Measurements from ENCODE around the gene CTDSPL.
"Not testable (repeated sequence)": the region's sequence is repeated elsewhere in the genome, so short reads cannot be mapped to it uniquely, and the experiment has no call there.

Gene CTDSPL

GRCh38 chr3:37987315-37987697 is 125.6 kb downstream of the CTDSPL start:
- peaks cover under 1% of the 10 kb centered on the region for H3K4me1 ChIP-seq (ENCODE audit: insufficient read depth, poor library complexity, severe bottlenecking)
- H3K9me3 ChIP-seq (ENCODE audit: severe bottlenecking): no peaks in the 10 kb centered on the region
- no peak overlapping the region for H3K4me3 ChIP-seq (ENCODE audit: severe bottlenecking)
- no peaks in the 10 kb centered on the region; the same call in 1 of the 2 replicates for H3K36me3 ChIP-seq (ENCODE audit: low read depth)
- DNase-seq (ENCODE audit: low spot score) (no peak), ATAC-seq (ENCODE audit: low read depth) (no peak)
- no peak for TF ChIP-seq CTCF (IDR thresholded peaks at IDR 0.05; ENCODE audit: poor library complexity, severe bottlenecking)
- H3K27me3 ChIP-seq (ENCODE audit: insufficient read depth, poor library complexity, severe bottlenecking): no peaks in the 10 kb centered on the region
- no peak overlapping the region for H3K27ac ChIP-seq (ENCODE audit: poor library complexity, severe bottlenecking)

GRCh38 chr3:37987751-37988179 is 126.1 kb downstream of the CTDSPL start:
- TF ChIP-seq CTCF (IDR thresholded peaks at IDR 0.05; ENCODE audit: poor library complexity, severe bottlenecking): no peak
- Histone ChIP-seq H3K36me3 (ENCODE audit: low read depth) (no peaks in the 10 kb centered on the region), H3K4me1 (ENCODE audit: insufficient read depth, poor library complexity, severe bottlenecking) (peaks cover 5% of the 10 kb centered on the region), H3K4me3 (ENCODE audit: severe bottlenecking) (no peak overlapping the region), H3K27me3 (ENCODE audit: insufficient read depth, poor library complexity, severe bottlenecking) (no peaks in the 10 kb centered on the region), H3K27ac (ENCODE audit: poor library complexity, severe bottlenecking) (no peak overlapping the region), H3K9me3 (ENCODE audit: severe bottlenecking) (no peaks in the 10 kb centered on the region)
- ATAC-seq (ENCODE audit: low read depth): no peak
- DNase-seq (ENCODE audit: low spot score): no peak

GRCh38 chr3:37988376-37988775 is 126.7 kb downstream of the CTDSPL start:
- not testable (repeated sequence) for DNase-seq (ENCODE audit: low spot score); H3K4me3 ChIP-seq (ENCODE audit: severe bottlenecking); H3K27me3 ChIP-seq (ENCODE audit: insufficient read depth, poor library complexity, severe bottlenecking); H3K27ac ChIP-seq (ENCODE audit: poor library complexity, severe bottlenecking); H3K36me3 ChIP-seq (ENCODE audit: low read depth); ATAC-seq (ENCODE audit: low read depth); H3K4me1 ChIP-seq (ENCODE audit: insufficient read depth, poor library complexity, severe bottlenecking); H3K9me3 ChIP-seq (ENCODE audit: severe bottlenecking)

- H3K9me3 ChIP-seq (ENCODE audit: severe bottlenecking): no peaks in the 10 kb centered on the region
- DNase-seq (ENCODE audit: low spot score) (no peak), ATAC-seq (ENCODE audit: low read depth) (no peak)
- H3K36me3 ChIP-seq (ENCODE audit: low read depth): no peaks in the 10 kb centered on the region
- H3K27me3 ChIP-seq (ENCODE audit: insufficient read depth, poor library complexity, severe bottlenecking): no peaks in the 10 kb centered on the region
- H3K4me1 ChIP-seq (ENCODE audit: insufficient read depth, poor library complexity, severe bottlenecking): peaks cover 8% of the 10 kb centered on the region
- TF ChIP-seq CTCF (IDR thresholded peaks at IDR 0.05; ENCODE audit: poor library complexity, severe bottlenecking): no peak
- H3K27ac ChIP-seq (ENCODE audit: poor library complexity, severe bottlenecking): no peak overlapping the region
- H3K4me3 ChIP-seq (ENCODE audit: severe bottlenecking): no peak overlapping the region
These were observed 127.3 kb downstream of the CTDSPL start for GRCh38 chr3:37988931-37989525.

- no peak overlapping the region for H3K4me3 ChIP-seq (ENCODE audit: severe bottlenecking)
- no peak overlapping the region for H3K27ac ChIP-seq (ENCODE audit: poor library complexity, severe bottlenecking)
- H3K36me3 ChIP-seq (ENCODE audit: low read depth): no peaks in the 10 kb centered on the region
- no peaks in the 10 kb centered on the region for H3K9me3 ChIP-seq (ENCODE audit: severe bottlenecking)
- peaks cover 8% of the 10 kb centered on the region for H3K4me1 ChIP-seq (ENCODE audit: insufficient read depth, poor library complexity, severe bottlenecking)
- no peak for TF ChIP-seq CTCF (IDR thresholded peaks at IDR 0.05; ENCODE audit: poor library complexity, severe bottlenecking)
- DNase-seq (ENCODE audit: low spot score) (no peak), ATAC-seq (ENCODE audit: low read depth) (no peak)
- no peaks in the 10 kb centered on the region for H3K27me3 ChIP-seq (ENCODE audit: insufficient read depth, poor library complexity, severe bottlenecking)
These were observed 128.3 kb downstream of the CTDSPL start for GRCh38 chr3:37989821-37990480.
